Cardiac fibroblast (primary cell): Measurements from ENCODE around the gene PPP2R3B.

ENCODE experiments used
- DNase-seq, 2 donors: peaks; one replicate each; pipeline versions ENCODE4 v3.0.0 to v3.0.0-alpha.2; 2010; ENCODE audit warnings: low read depth in 2 of 2
- H3K4me3 ChIP-seq, 2 donors: replicated peaks in 1 of 2; 1 replicate in 1 of 2; 2 replicates in 1 of 2; pipeline ENCODE4 v1.5.1; 2011; ENCODE audit warnings: low read depth in 2 of 2, low read length in 2 of 2, mild to moderate bottlenecking in 2 of 2, moderate library complexity in 1 of 2
- CTCF ChIP-seq: IDR thresholded peaks from one replicate; pipeline ENCODE4 v1.5.1; 2011; ENCODE audit warnings: low read depth, mild to moderate bottlenecking, low read length, inconsistent platforms

PPP2R3B gene

GRCh38 chrX:302975-303374, 83.7 kb downstream of the PPP2R3B start:
- no peak for TF ChIP-seq CTCF
- H3K4me3 ChIP-seq = no peak overlapping the region
- peak in 1 of 2 donors; percentile 22 for DNase-seq

GRCh38 chrX:300334-300733, 86.4 kb downstream of the PPP2R3B start:
- DNase-seq = no peak
- no peak overlapping the region for H3K4me3 ChIP-seq
- no peak for TF ChIP-seq CTCF

- H3K4me3 ChIP-seq = no peak overlapping the region
- no peak for TF ChIP-seq CTCF
- DNase-seq = no peak
Observed at GRCh38 chrX:298993-299392, 87.7 kb downstream of the PPP2R3B start.

GRCh38 chrX:295136-295535, 91.6 kb downstream of the PPP2R3B start:
- H3K4me3 ChIP-seq = no peak overlapping the region
- TF ChIP-seq CTCF = no peak
- DNase-seq = no peak

GRCh38 chrX:292900-293897, 93.5 kb downstream of the PPP2R3B start:
- TF ChIP-seq CTCF = no peak

GRCh38 chrX:291411-291901, 95.3 kb downstream of the PPP2R3B start:
- no peak overlapping the region for H3K4me3 ChIP-seq
- TF ChIP-seq CTCF = no peak
- DNase-seq = no peak

More at GRCh38 chrX:292900-293897, 93.5 kb downstream of the PPP2R3B start:
- no peak for DNase-seq
- H3K4me3 ChIP-seq = no peak overlapping the region
